ENCODE measurements around the gene ANAPC15.
"Not testable (repeated sequence)": the region's sequence is repeated elsewhere in the genome, so short reads cannot be mapped to it uniquely, and the experiment has no call there.

ANAPC15 gene

GRCh38 chr11:72112143-72112977 is at the start of gene ANAPC15:
Gene ANAPC15, minus strand, starts transcription at chr11:72112695. Its CDS starts 1,419 bp downstream, at chr11:72111276.
- DNase-seq (ENCODE audit: low spot score): peak; percentile 95

- no peak for DNase-seq (ENCODE audit: low spot score)
These were observed 47.8 kb upstream of the ANAPC15 start for GRCh38 chr11:72160319-72160718.

GRCh38 chr11:72157131-72157530 is 44.6 kb upstream of the ANAPC15 start:
- DNase-seq (ENCODE audit: low spot score): no peak

GRCh38 chr11:72155751-72156150 is 43.3 kb upstream of the ANAPC15 start:
- no peak for DNase-seq (ENCODE audit: low spot score)

- no peak for DNase-seq (ENCODE audit: low spot score)
These were observed 42.3 kb upstream of the ANAPC15 start for GRCh38 chr11:72154816-72155215.

GRCh38 chr11:72153874-72154273 is 41.4 kb upstream of the ANAPC15 start:
- not testable (repeated sequence) for DNase-seq (ENCODE audit: low spot score)

- DNase-seq (ENCODE audit: low spot score): no peak
These were observed 38.4 kb upstream of the ANAPC15 start for GRCh38 chr11:72150882-72151281.

GRCh38 chr11:72146625-72147024 is 34.1 kb upstream of the ANAPC15 start:
- DNase-seq (ENCODE audit: low spot score): no peak

- DNase-seq (ENCODE audit: low spot score): no peak
These were observed 32.5 kb upstream of the ANAPC15 start for GRCh38 chr11:72144807-72145565.

- DNase-seq (ENCODE audit: low spot score): not testable (repeated sequence)
These were observed 30.0 kb upstream of the ANAPC15 start for GRCh38 chr11:72142543-72142942.

GRCh38 chr11:72142086-72142485 is 29.6 kb upstream of the ANAPC15 start:
- DNase-seq (ENCODE audit: low spot score): not testable (repeated sequence)

GRCh38 chr11:72141066-72141465 is 28.6 kb upstream of the ANAPC15 start:
- DNase-seq (ENCODE audit: low spot score): peak; percentile 14

- DNase-seq (ENCODE audit: low spot score): no peak
These were observed 28.2 kb upstream of the ANAPC15 start for GRCh38 chr11:72140661-72141060.

- DNase-seq (ENCODE audit: low spot score): no peak
These were observed 27.0 kb upstream of the ANAPC15 start for GRCh38 chr11:72139500-72139899.

GRCh38 chr11:72138821-72139390 is 26.4 kb upstream of the ANAPC15 start:
- DNase-seq (ENCODE audit: low spot score): no peak

- DNase-seq (ENCODE audit: low spot score): no peak
These were observed 24.3 kb upstream of the ANAPC15 start for GRCh38 chr11:72136684-72137262.

- DNase-seq (ENCODE audit: low spot score): no peak
These were observed 23.6 kb upstream of the ANAPC15 start for GRCh38 chr11:72135891-72136683.

GRCh38 chr11:72135473-72135872 is 23.0 kb upstream of the ANAPC15 start, which contains the start of gene FOLR3:
Gene FOLR3, plus strand, starts transcription at chr11:72135725. Its CDS starts 228 bp downstream, at chr11:72135953.
- not testable (repeated sequence) for DNase-seq (ENCODE audit: low spot score)

- no peak for DNase-seq (ENCODE audit: low spot score)
These were observed 20.2 kb upstream of the ANAPC15 start for GRCh38 chr11:72132646-72133045.

- DNase-seq (ENCODE audit: low spot score): no peak
These were observed 16.9 kb upstream of the ANAPC15 start for GRCh38 chr11:72129381-72129780.

GRCh38 chr11:72127923-72128322 is 15.4 kb upstream of the ANAPC15 start:
- no peak for DNase-seq (ENCODE audit: low spot score)

Measured in COLO829 (cell line).